ENCODE results near the gene LRRC42. TPM values are rescaled to one million over a fixed set of nuclear protein-coding genes. Genes with fewer than 3 reads are reported as not detected.

The LRRC42 gene
- total and polyA plus RNA-seq, 8 donors = 2.9 to 23.5 (median 13.4) TPM

DNA sequence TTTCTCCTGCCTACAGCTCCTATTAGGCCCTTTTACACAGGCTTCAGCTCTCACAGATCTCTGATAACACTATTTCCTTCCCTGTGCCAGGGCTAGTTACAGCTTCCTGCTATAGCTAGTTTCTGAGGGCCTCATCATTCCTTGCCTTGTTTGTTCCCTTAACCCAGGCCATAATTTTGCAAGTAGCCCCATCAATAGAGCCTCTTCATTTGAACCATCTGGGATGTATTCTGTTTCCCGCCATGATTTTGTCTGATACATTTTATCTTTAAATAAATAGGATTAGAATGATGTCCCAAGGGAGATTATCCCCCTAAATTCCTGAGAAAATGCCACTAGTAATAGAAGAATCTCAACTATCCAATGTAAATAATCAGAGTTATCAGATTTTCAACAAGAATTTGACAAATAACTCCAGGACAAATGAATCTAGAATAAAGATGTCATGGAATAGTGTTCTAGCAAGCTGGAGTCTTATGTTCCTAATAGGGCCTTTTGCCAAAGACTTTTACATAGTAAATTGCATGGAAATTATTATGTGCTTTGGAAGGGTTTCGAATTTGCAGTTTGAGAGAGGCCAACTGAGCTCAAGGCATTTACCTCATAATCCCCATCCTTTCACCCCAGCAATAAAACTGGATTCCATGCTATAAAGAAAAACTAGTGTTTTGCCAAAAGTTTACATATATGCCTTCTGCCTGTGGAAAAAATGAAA, 16.7 kb upstream of the LRRC42 start:
- intact Hi-C loops (cut with DNase I; ENCODE audit: low total_unique reads) = no loop called here
- H3K9me3 ChIP-seq = peaks cover 0 to 5% (median 0%) of the 10 kb centered on the region in 4 donors
- H3K27ac ChIP-seq = no peak overlapping the region
- TF ChIP-seq POLR2AphosphoS5 (IDR thresholded peaks at IDR 0.05) = no peak
- TF ChIP-seq EP300 (IDR thresholded peaks at IDR 0.05) = no peak
- no peak for TF ChIP-seq POLR2A (IDR thresholded peaks at IDR 0.05)
- TF ChIP-seq, protein P1, sequence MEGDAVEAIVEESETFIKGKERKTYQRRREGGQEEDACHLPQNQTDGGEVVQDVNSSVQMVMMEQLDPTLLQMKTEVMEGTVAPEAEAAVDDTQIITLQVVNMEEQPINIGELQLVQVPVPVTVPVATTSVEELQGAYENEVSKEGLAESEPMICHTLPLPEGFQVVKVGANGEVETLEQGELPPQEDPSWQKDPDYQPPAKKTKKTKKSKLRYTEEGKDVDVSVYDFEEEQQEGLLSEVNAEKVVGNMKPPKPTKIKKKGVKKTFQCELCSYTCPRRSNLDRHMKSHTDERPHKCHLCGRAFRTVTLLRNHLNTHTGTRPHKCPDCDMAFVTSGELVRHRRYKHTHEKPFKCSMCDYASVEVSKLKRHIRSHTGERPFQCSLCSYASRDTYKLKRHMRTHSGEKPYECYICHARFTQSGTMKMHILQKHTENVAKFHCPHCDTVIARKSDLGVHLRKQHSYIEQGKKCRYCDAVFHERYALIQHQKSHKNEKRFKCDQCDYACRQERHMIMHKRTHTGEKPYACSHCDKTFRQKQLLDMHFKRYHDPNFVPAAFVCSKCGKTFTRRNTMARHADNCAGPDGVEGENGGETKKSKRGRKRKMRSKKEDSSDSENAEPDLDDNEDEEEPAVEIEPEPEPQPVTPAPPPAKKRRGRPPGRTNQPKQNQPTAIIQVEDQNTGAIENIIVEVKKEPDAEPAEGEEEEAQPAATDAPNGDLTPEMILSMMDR (IDR thresholded peaks at IDR 0.05) = no peak
- no peaks in the 10 kb centered on the region for H3K27me3 ChIP-seq
- no peaks in the 10 kb centered on the region for H3K4me1 ChIP-seq
- H3K4me3 ChIP-seq = no peak overlapping the region
- H3K36me3 ChIP-seq = peaks cover 0 to 64% (median 47%) of the 10 kb centered on the region in 4 donors
- DNase-seq = no peak
- WGBS, 5 donors = 77 to 94% (median 79%) methylated on average over 2 of the region's 2 CpGs

DNA sequence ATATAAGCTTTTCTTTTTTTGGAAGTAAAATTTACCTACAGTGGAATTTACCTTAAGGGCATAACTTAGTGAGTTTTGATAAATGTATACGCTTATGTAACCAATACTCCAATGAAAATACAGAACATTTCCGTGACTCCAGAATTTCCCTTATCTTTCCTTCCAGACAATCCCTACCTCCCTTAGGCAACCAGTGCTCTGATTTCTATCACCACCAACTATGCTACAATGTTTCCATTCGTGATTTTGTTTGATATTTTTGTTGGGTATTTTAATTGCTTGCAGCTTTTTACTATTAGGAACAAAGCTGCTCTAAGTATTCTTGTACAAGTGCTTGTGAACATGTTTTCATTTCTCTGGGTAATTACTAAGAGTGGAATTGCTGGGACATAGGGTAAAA, 15.2 kb upstream of the LRRC42 start:
- Histone ChIP-seq H3K4me1 (no peaks in the 10 kb centered on the region), H3K27me3 (no peaks in the 10 kb centered on the region), H3K36me3 (peaks cover 0 to 64% (median 42%) of the 10 kb centered on the region in 4 donors), H3K4me3 (no peak overlapping the region), H3K27ac (no peak overlapping the region), H3K9me3 (peaks cover 0 to 12% (median 0%) of the 10 kb centered on the region in 4 donors)
- intact Hi-C loops (cut with DNase I; ENCODE audit: low total_unique reads) = no loop called here
- no peak for TF ChIP-seq POLR2A (IDR thresholded peaks at IDR 0.05)
- no peak for TF ChIP-seq EP300 (IDR thresholded peaks at IDR 0.05)
- TF ChIP-seq POLR2AphosphoS5 (IDR thresholded peaks at IDR 0.05) = no peak
- TF ChIP-seq, protein P1 (IDR thresholded peaks at IDR 0.05) = no peak
- no peak for DNase-seq
- 83 to 89% (median 87%) methylated on average over 3 of the region's 3 CpGs for WGBS, 5 donors

DNA sequence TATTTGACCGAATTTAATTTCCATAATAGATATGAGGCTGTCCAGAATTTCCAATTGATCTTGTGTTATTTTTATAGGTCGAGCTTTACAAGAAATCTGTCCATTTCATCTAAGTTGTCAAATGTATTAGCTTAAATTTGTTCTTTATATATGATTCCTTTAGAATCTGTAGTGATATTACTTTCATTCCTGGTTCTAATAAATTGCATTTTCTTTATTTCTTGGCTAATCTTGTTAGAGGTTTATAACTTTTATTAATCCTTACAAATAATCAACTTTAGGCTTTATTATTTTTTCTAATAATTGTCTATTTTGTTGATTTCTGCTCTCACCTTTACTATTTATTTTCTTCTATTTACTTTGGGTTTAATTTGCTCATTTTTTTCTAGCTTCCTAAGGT, 14.6 kb upstream of the LRRC42 start:
- no peak for DNase-seq
- TF ChIP-seq POLR2A (IDR thresholded peaks at IDR 0.05) (no peak), POLR2AphosphoS5 (IDR thresholded peaks at IDR 0.05) (no peak), EP300 (IDR thresholded peaks at IDR 0.05) (no peak)
- TF ChIP-seq, protein P1 (IDR thresholded peaks at IDR 0.05) = no peak
- Histone ChIP-seq H3K27ac (no peak overlapping the region), H3K36me3 (peaks cover 0 to 58% (median 38%) of the 10 kb centered on the region in 4 donors), H3K4me1 (no peaks in the 10 kb centered on the region), H3K9me3 (peaks cover 0 to 12% (median 0%) of the 10 kb centered on the region in 4 donors), H3K27me3 (no peaks in the 10 kb centered on the region), H3K4me3 (no peak overlapping the region)
- WGBS, 5 donors = 94 to 99% (median 97%) methylated on average over 2 of the region's 2 CpGs
- intact Hi-C loops (cut with DNase I; ENCODE audit: low total_unique reads) = no loop called here

DNA sequence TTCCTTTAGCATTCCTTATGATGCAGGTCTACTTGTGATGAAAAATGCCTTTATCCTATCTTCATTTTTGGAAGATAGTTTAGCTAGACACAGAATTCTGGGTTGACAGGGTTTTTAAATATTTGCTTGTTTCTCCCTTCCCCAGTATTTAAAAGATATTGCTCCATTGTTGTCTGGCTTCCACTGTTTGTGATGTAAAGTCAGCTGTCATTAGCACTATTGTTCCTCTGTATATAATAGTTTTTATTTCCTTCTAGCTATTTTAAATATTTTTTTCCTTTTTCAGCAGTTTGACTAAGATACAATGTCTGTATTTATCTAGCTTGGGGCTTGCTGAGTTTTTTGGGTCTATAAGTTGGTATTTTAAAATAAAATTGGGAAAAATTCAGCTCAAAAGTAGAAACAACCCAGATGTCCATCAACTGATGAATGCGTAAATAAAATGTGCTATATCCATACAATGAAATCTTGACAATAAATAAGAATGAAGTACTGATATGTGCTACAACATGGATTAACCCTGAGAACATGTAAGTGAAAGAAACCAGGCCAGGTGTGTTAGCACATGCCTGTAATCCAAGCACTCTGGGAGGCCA, 11.9 kb upstream of the LRRC42 start:
- H3K4me3 ChIP-seq = no peak overlapping the region
- no peak for TF ChIP-seq EP300 (IDR thresholded peaks at IDR 0.05)
- TF ChIP-seq POLR2A (IDR thresholded peaks at IDR 0.05) = no peak
- no peak for TF ChIP-seq POLR2AphosphoS5 (IDR thresholded peaks at IDR 0.05)
- TF ChIP-seq, protein P1 (IDR thresholded peaks at IDR 0.05) = no peak
- no peak for DNase-seq
- no peak overlapping the region for H3K27ac ChIP-seq
- intact Hi-C loops (cut with DNase I; ENCODE audit: low total_unique reads) = no loop called here
- peaks cover 0 to 23% (median 0%) of the 10 kb centered on the region in 4 donors for H3K4me1 ChIP-seq
- whole genome bisulfite sequencing, 5 donors = 97 to 100% (median 100%) methylated on average over 1 of the region's 1 CpG
- H3K36me3 ChIP-seq = peaks cover 0 to 40% (median 14%) of the 10 kb centered on the region in 4 donors
- no peaks in the 10 kb centered on the region for H3K27me3 ChIP-seq
- H3K9me3 ChIP-seq = peaks cover 0 to 12% (median 0%) of the 10 kb centered on the region in 4 donors
